ENCODE results near the gene CCL11.

DNA sequence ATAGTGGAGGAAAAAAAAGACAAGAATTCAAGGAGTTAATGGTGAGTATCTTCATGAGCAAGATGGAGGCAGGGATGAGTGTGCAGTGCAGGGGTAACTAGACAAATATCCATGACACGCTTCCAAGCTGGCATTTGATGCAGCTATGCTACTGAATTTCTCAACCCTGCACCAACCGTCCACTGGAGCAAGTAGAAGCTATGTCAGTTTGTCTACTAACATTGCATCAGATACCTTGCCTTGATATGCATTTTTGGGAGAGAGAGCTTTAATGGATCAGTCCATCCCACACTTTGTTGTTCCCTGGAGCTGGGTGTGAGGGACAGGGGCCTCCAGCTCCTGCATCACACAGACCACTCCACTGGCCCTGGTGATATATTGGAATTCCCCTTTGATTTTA is 16.4 kb downstream of the CCL11 start:
- TF ChIP-seq, protein P1, sequence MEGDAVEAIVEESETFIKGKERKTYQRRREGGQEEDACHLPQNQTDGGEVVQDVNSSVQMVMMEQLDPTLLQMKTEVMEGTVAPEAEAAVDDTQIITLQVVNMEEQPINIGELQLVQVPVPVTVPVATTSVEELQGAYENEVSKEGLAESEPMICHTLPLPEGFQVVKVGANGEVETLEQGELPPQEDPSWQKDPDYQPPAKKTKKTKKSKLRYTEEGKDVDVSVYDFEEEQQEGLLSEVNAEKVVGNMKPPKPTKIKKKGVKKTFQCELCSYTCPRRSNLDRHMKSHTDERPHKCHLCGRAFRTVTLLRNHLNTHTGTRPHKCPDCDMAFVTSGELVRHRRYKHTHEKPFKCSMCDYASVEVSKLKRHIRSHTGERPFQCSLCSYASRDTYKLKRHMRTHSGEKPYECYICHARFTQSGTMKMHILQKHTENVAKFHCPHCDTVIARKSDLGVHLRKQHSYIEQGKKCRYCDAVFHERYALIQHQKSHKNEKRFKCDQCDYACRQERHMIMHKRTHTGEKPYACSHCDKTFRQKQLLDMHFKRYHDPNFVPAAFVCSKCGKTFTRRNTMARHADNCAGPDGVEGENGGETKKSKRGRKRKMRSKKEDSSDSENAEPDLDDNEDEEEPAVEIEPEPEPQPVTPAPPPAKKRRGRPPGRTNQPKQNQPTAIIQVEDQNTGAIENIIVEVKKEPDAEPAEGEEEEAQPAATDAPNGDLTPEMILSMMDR (IDR thresholded peaks at IDR 0.05): no peak
- no peak for TF ChIP-seq EZH2phosphoT487 (IDR thresholded peaks at IDR 0.05)
